ENCODE data around the gene TBCB. TPM values are rescaled to one million over a fixed set of nuclear protein-coding genes. Genes with fewer than 3 reads are reported as not detected.

Gene TBCB
- total and polyA plus RNA-seq, 2 donors (not counting 3 experiments of a cell fraction or from before 2014, with no cell fraction given): 178 to 363 TPM

DNA sequence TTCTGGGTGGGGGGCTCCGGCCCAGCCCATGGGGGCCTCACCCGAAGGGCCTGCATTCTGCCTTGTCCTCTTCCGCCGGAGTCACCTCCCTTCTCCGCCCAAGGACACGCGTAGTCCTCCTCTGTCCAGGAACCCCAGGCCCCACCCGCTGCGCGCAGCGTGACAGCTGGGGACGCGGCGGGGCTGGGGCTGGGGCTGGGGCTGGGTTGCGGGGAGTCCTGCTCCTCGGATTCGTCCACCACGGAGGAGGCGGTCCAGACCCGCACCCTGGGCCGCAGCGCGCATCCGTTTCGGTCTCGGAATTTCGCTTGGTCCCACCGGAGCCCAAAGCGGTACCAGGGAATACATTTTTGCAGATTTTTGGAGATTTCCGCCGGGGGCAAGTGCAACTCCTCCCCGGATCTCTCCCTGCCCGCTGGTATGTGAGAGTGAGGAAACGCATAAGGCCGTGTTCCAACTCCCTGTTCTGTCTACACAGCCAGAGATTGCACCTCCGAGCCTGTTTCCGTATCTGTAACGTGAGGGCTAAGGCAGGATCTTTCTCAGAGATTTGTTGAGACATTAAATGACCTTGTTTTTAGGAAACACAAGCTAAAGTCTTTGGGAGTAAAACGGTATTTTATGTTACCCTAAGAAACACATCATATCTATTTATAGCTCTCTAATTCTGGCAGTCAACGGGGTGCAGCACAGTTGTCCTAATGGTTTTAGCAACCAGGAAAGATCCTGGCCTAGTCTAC is 37.3 kb downstream of the TBCB start, which contains the start of gene COX7A1:
COX7A1 (minus strand) TSS at position 96 of the 740 bp plus-strand sequence; CDS start at position 56, 40 bp downstream.
- Histone ChIP-seq H3K4me1 (ENCODE audit: control insufficient read depth, extremely low read depth, insufficient read depth, low read length) (peaks cover 13% of the 10 kb centered on the region), H3K27me3 (ENCODE audit: control insufficient read depth in 2 of 2, insufficient read depth in 2 of 2, low read length in 2 of 2) (no peaks in the 10 kb centered on the region), H3K79me2 (ENCODE audit: control insufficient read depth, insufficient read depth, low read length) (no peaks in the 10 kb centered on the region), H2AFZ (ENCODE audit: low read depth, low read length) (peak within 1 kb of the TSS; percentile 43), H3K27ac (ENCODE audit: insufficient read depth, low read depth, low read length) (peak within 1 kb of the TSS; percentile 53), H3K9ac (replicated peaks; ENCODE audit: extremely low read depth, insufficient read depth, low read length) (peak within 1 kb of the TSS; percentile 61), H4K20me1 (replicated peaks; ENCODE audit: control insufficient read depth, extremely low read depth, insufficient read depth, low read length) (no peaks in the 10 kb centered on the region), H3K36me3 (ENCODE audit: control insufficient read depth in 2 of 2, extremely low read depth in 1 of 2, insufficient read depth in 2 of 2, low read length in 2 of 2) (peaks cover 8 to 22% of the 10 kb centered on the region in 2 experiments), H3K4me3 (replicated peaks in 1 of 3; ENCODE audit: insufficient read depth in 1 of 3, low read depth in 1 of 3, low read length in 3 of 3) (peak within 1 kb of the TSS; percentile 43 to 70 (median 56)), H3K4me2 (ENCODE audit: insufficient read depth, low read length) (peak within 1 kb of the TSS; percentile 66), H3K9me3 (replicated peaks; ENCODE audit: control insufficient read depth, insufficient read depth, low read length) (no peaks in the 10 kb centered on the region), H3K9me1 (replicated peaks; ENCODE audit: control insufficient read depth, extremely low read depth, insufficient read depth, low read length) (no peaks in the 10 kb centered on the region)
- dilution Hi-C loops (cut with MboI; ENCODE audit: extremely low pct_ligation_motif_present, low sequenced_read_pairs) (no loop called here), intact Hi-C loops (cut with micrococcal nuclease) (loop anchor here (1.0 kb wide), 1 partner anchor 24 kb away; no protein-coding TSS in a partner anchor)
- ChIA-PET CTCF (interaction anchor here (0.8 to 3.4 kb wide), 6 partner anchors 11 to 93 kb away, joined by 3 to 23 read pairs (median 10); no protein-coding TSS in a partner anchor), POLR2A (interaction anchor here (1.0 kb wide), 1 partner anchor 25 kb away, joined by 3 read pairs; no protein-coding TSS in a partner anchor)
- no TSS peak for BruUV-seq (replicated peaks)
- FAIRE-seq (peak; percentile 77), DNase-seq (ENCODE audit: low read depth, low spot score) (peak; percentile 23)
- no peak for TF ChIP-seq POLR2AphosphoS5 (IDR thresholded peaks at IDR 0.05; ENCODE audit: insufficient read depth, low read depth, low read length)

DNA sequence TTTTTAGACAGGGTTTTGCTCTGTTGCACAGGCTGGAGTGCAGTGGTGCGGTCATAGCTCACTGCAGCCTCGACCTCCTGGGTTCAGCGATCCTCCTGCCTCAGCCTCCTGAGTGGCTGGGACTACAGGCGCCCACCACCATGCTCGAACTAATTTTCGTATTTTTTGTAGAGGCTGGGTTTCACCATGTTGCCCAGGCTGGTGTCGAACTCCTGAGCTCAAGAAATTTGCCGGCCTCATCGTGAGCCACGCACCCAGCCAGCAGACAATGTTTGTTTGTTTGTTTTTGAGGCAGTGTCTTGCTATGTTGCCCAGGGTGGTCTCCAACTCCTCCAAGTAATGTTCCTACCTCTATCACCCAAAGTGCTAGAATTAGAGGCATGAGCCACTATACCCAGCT is 37.9 kb downstream of the TBCB start:
- dilution Hi-C loops (cut with MboI; ENCODE audit: extremely low pct_ligation_motif_present, low sequenced_read_pairs) (no loop called here), intact Hi-C loops (cut with micrococcal nuclease) (no loop called here)
- Histone ChIP-seq H3K4me2 (ENCODE audit: insufficient read depth, low read length) (no peak overlapping the region), H3K4me3 (replicated peaks in 1 of 3; ENCODE audit: insufficient read depth in 1 of 3, low read depth in 1 of 3, low read length in 3 of 3) (no peak overlapping the region), H3K79me2 (ENCODE audit: control insufficient read depth, insufficient read depth, low read length) (no peaks in the 10 kb centered on the region), H2AFZ (ENCODE audit: low read depth, low read length) (no peak overlapping the region), H3K27me3 (ENCODE audit: control insufficient read depth in 2 of 2, insufficient read depth in 2 of 2, low read length in 2 of 2) (no peaks in the 10 kb centered on the region), H3K27ac (ENCODE audit: insufficient read depth, low read depth, low read length) (no peak overlapping the region), H3K9me1 (replicated peaks; ENCODE audit: control insufficient read depth, extremely low read depth, insufficient read depth, low read length) (no peaks in the 10 kb centered on the region), H4K20me1 (replicated peaks; ENCODE audit: control insufficient read depth, extremely low read depth, insufficient read depth, low read length) (no peaks in the 10 kb centered on the region), H3K4me1 (ENCODE audit: control insufficient read depth, extremely low read depth, insufficient read depth, low read length) (peaks cover 13% of the 10 kb centered on the region), H3K9ac (replicated peaks; ENCODE audit: extremely low read depth, insufficient read depth, low read length) (no peak overlapping the region), H3K9me3 (replicated peaks; ENCODE audit: control insufficient read depth, insufficient read depth, low read length) (no peaks in the 10 kb centered on the region), H3K36me3 (ENCODE audit: control insufficient read depth in 2 of 2, extremely low read depth in 1 of 2, insufficient read depth in 2 of 2, low read length in 2 of 2) (peaks cover 5 to 17% of the 10 kb centered on the region in 2 experiments)
- peak; percentile 35 for FAIRE-seq
- POLR2A ChIA-PET: no interaction called here
- no TSS peak for BruUV-seq (replicated peaks)
- TF ChIP-seq FOS (IDR thresholded peaks at IDR 0.05; ENCODE audit: borderline replicate concordance, insufficient read depth, low read length) (no peak), JUN (IDR thresholded peaks at IDR 0.05; ENCODE audit: borderline replicate concordance, insufficient read depth, insufficient read length, low read depth) (no peak), POLR2AphosphoS5 (IDR thresholded peaks at IDR 0.05; ENCODE audit: insufficient read depth, low read depth, low read length) (no peak), GATA2 (IDR thresholded peaks at IDR 0.05; ENCODE audit: insufficient read depth, insufficient read length, low read depth, low read length) (no peak), POLR2A (IDR thresholded peaks at IDR 0.05; ENCODE audit: low read depth, low read length) (no peak), MYC (IDR thresholded peaks at IDR 0.05; ENCODE audit: low read depth, low read length) (no peak), CTCF (IDR thresholded peaks at IDR 0.05; ENCODE audit: extremely low read depth in 1 of 2, insufficient read depth in 1 of 2, low read depth in 1 of 2, low read length in 2 of 2) (no peak), EZH2 (IDR thresholded peaks at IDR 0.05; ENCODE audit: borderline replicate concordance, low read depth, low read length, severe bottlenecking) (no peak)
- TF ChIP-seq, protein P1, sequence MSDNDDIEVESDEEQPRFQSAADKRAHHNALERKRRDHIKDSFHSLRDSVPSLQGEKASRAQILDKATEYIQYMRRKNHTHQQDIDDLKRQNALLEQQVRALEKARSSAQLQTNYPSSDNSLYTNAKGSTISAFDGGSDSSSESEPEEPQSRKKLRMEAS (IDR thresholded peaks at IDR 0.05; ENCODE audit: insufficient read depth, insufficient read length): no peak
- DNase-seq (ENCODE audit: low read depth, low spot score): no peak
- CTCF ChIA-PET: interaction anchor here (0.8 to 3.4 kb wide), 5 partner anchors 10 to 93 kb away, joined by 3 to 23 read pairs (median 11); no protein-coding TSS in a partner anchor

All from endothelial cell of umbilical vein (primary cell).